HepG2 (cell line): ENCODE measurements around the gene CPOX.

Source experiments
- CREB1 ChIP-seq, 2 experiments: fragments of 450-650 bp in 1 of 2; IDR thresholded peaks; 2 replicates each; pipeline ENCODE4 v1.6.1; 2016 to 2017; ENCODE audit warnings: control low read depth in 1 of 2, mild to moderate bottlenecking in 1 of 2, missing compliant biosample characterization in 1 of 2, missing genetic modification characterization in 1 of 2
- DPF2 ChIP-seq: sonication (generic); formaldehyde crosslinking; IDR thresholded peaks from 2 replicates; pipeline ENCODE4 v1.4.0; 2020; ENCODE audit warnings: mild to moderate bottlenecking, low read depth, missing genetic modification reagents, borderline replicate concordance
- NFE2L1 ChIP-seq: sonication (generic); formaldehyde crosslinking; IDR thresholded peaks from 2 replicates; pipeline ENCODE4 v1.4.0; 2020; ENCODE audit warnings: missing genetic modification reagents, mild to moderate bottlenecking, borderline replicate concordance
- PHF20 ChIP-seq: sonication (generic); formaldehyde crosslinking; IDR thresholded peaks from 2 replicates; pipeline ENCODE4 v1.5.0; 2020; ENCODE audit warnings: mild to moderate bottlenecking, missing genetic modification reagents
- STAT5B ChIP-seq: sonication (generic); formaldehyde crosslinking; IDR thresholded peaks from 2 replicates; pipeline ENCODE4 v1.4.0; 2020; ENCODE audit warnings: missing genetic modification reagents
- TF ChIP-seq, protein P1 (sequence below): sonication (generic); formaldehyde crosslinking; IDR thresholded peaks from 2 replicates; pipeline ENCODE4 v1.5.0; 2020; ENCODE audit warnings: mild to moderate bottlenecking, missing genetic modification reagents, moderate library complexity
- TF ChIP-seq, protein P2 (sequence below): sonication (generic); formaldehyde crosslinking; IDR thresholded peaks from 2 replicates; pipeline ENCODE4 v1.8.1; 2023; ENCODE audit warnings: mild to moderate bottlenecking, inconsistent platforms, moderate library complexity, missing genetic modification reagents, borderline replicate concordance

DNA sequence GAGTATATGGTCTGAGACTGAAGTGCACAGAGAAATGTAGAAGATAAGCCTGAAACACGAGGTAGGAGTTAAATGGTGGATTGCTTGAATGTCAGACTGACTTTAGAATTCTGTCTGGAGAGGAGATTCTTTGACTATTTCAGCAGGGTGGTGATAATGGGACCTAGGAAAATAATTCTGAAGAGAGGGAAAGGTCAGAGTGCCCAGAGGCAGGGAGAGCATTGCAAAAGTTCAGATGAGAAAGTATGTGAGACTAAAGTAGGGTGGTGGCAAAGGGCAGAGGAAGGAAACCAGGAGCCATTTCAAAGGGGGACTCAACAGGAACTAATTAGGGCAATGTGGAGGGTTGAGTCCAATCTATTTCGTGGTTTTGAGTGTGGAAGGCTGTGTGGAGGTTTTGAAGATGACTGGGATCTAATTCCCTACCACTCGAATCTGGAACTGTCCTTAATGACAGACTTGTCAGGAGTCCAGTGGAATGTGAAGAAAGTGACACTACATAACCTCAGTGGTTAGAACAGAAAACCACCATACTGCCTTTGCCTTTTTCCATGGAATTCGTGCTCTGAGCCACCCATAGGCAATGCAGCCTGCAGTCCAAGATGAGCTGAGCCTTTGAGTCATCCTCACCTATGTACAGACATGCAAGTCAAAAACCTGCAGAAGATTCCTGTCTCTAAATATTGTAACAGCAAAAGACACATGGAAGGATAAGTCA, 16.1 kb downstream of the CPOX start:
- TF ChIP-seq DPF2 (no peak), CREB1 (IDR thresholded peaks at IDR 0.05) (no peak), CREB1 (CRISPR knock-in tag; IDR thresholded peaks at IDR 0.05) (no peak), PHF20 (CRISPR knock-in tag) (no peak), NFE2L1 (CRISPR knock-in tag) (no peak), STAT5B (CRISPR knock-in tag) (no peak)
- TF ChIP-seq, protein P1, sequence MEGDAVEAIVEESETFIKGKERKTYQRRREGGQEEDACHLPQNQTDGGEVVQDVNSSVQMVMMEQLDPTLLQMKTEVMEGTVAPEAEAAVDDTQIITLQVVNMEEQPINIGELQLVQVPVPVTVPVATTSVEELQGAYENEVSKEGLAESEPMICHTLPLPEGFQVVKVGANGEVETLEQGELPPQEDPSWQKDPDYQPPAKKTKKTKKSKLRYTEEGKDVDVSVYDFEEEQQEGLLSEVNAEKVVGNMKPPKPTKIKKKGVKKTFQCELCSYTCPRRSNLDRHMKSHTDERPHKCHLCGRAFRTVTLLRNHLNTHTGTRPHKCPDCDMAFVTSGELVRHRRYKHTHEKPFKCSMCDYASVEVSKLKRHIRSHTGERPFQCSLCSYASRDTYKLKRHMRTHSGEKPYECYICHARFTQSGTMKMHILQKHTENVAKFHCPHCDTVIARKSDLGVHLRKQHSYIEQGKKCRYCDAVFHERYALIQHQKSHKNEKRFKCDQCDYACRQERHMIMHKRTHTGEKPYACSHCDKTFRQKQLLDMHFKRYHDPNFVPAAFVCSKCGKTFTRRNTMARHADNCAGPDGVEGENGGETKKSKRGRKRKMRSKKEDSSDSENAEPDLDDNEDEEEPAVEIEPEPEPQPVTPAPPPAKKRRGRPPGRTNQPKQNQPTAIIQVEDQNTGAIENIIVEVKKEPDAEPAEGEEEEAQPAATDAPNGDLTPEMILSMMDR (CRISPR knock-in tag): no peak
- TF ChIP-seq, protein P2, sequence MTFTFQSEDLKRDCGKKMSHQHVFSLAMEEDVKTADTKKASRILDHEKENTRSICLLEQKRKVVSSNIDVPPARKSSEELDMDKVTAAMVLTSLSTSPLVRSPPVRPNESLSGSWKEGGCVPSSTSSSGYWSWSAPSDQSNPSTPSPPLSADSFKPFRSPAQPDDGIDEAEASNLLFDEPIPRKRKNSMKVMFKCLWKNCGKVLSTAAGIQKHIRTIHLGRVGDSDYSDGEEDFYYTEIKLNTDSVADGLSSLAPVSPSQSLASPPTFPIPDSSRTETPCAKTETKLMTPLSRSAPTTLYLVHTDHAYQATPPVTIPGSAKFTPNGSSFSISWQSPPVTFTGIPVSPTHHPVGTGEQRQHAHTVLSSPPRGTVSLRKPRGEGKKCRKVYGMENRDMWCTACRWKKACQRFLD (CRISPR knock-in tag): no peak
